WTC11 (cell line): ENCODE measurements around the gene FAM169A. TPM values are rescaled to one million over a fixed set of nuclear protein-coding genes. Genes with fewer than 3 reads are reported as not detected.
"Not testable (repeated sequence)": the region's sequence is repeated elsewhere in the genome, so short reads cannot be mapped to it uniquely, and the experiment has no call there.

ENCODE experiments used
- ATAC-seq: fragments of 200-7000 bp; cut with Tn5 transposase; 2 replicates; pipeline ENCODE4 v1.10.0; 2021; ENCODE audit warnings: mild to moderate bottlenecking, moderate library complexity
- CTCF ChIA-PET: fragments of 300-600 bp; sonication (Branson Sonifier 250); formaldehyde crosslinking; loops from one replicate; lab custom pipeline; 2021; ENCODE audit warnings: antibody characterized with exemption; lab: Charles Lee
- POLR2A ChIA-PET: fragments of 350-600 bp; sonication (Branson Sonifier 250); formaldehyde crosslinking; loops from one replicate; lab custom pipeline; 2021; ENCODE audit warnings: antibody characterized with exemption; lab: Charles Lee
- DNase-seq: peaks from one replicate; pipeline ENCODE4 v3.0.0; 2021; ENCODE audit warnings: low spot score
- H3K27ac Mint-ChIP-seq: 2 replicates; pipeline ENCODE4 v1.8.0; 2021; ENCODE audit warnings: mixed read lengths
- H3K27me3 Mint-ChIP-seq: 2 replicates; pipeline ENCODE4 v1.8.0; 2021; ENCODE audit warnings: low read depth, mild to moderate bottlenecking, moderate library complexity, mixed read lengths
- H3K36me3 Mint-ChIP-seq: 2 replicates; pipeline ENCODE4 v1.8.0; 2021; ENCODE audit warnings: mixed read lengths
- H3K4me1 Mint-ChIP-seq: 2 replicates; pipeline ENCODE4 v1.8.0; 2022; ENCODE audit warnings: mixed read lengths
- H3K4me3 Mint-ChIP-seq: 2 replicates; pipeline ENCODE4 v1.8.0; 2021; ENCODE audit warnings: mild to moderate bottlenecking, moderate library complexity, mixed read lengths
- H3K9me3 Mint-ChIP-seq: 2 replicates; pipeline ENCODE4 v1.8.0; 2021; ENCODE audit warnings: mixed read lengths
- ATF3 ChIP-seq: sonication (generic); formaldehyde crosslinking; conservative IDR thresholded peaks from 2 replicates; pipeline ENCODE4 v1.8.1; 2022; ENCODE audit warnings: mild to moderate bottlenecking, missing genetic modification reagents
- CDX4 ChIP-seq: fragments of 250-450 bp; sonication (Bioruptor Pico); IDR thresholded peaks from 2 replicates; pipeline ENCODE4 v1.9.0; 2021; ENCODE audit warnings: moderate library complexity, mild to moderate bottlenecking, inconsistent platforms, borderline replicate concordance
- ETV6 ChIP-seq: sonication (generic); formaldehyde crosslinking; IDR thresholded peaks from 2 replicates; pipeline ENCODE4 v1.8.1; 2022; ENCODE audit warnings: mild to moderate bottlenecking, missing genetic modification reagents
- FOXK1 ChIP-seq: sonication (generic); formaldehyde crosslinking; IDR thresholded peaks from 2 replicates; pipeline ENCODE4 v1.8.0; 2022; ENCODE audit warnings: mild to moderate bottlenecking, moderate library complexity, missing genetic modification reagents
- GABPB1 ChIP-seq: sonication (generic); formaldehyde crosslinking; IDR thresholded peaks from 2 replicates; pipeline ENCODE4 v1.8.1; 2023; ENCODE audit warnings: mild to moderate bottlenecking, missing genetic modification reagents
- HMGXB4 ChIP-seq: sonication (generic); formaldehyde crosslinking; IDR thresholded peaks from 2 replicates; pipeline ENCODE4 v1.8.1; 2023; ENCODE audit warnings: mild to moderate bottlenecking, moderate library complexity, missing genetic modification reagents
- JAZF1 ChIP-seq: fragments of 250-450 bp; sonication (Bioruptor Pico); IDR thresholded peaks from 2 replicates; pipeline ENCODE4 v1.9.0; 2021; ENCODE audit warnings: moderate library complexity, mild to moderate bottlenecking, inconsistent platforms
- MAX ChIP-seq: sonication (generic); formaldehyde crosslinking; IDR thresholded peaks from 2 replicates; pipeline ENCODE4 v1.8.0; 2022; ENCODE audit warnings: mild to moderate bottlenecking, missing genetic modification reagents
- PREB ChIP-seq: sonication (generic); formaldehyde crosslinking; IDR thresholded peaks from 2 replicates; pipeline ENCODE4 v1.8.1; 2022; ENCODE audit warnings: mild to moderate bottlenecking, missing genetic modification reagents, moderate library complexity, borderline replicate concordance
- SMAD3 ChIP-seq: sonication (generic); formaldehyde crosslinking; IDR thresholded peaks from 2 replicates; pipeline ENCODE4 v1.8.0; 2022; ENCODE audit warnings: missing genetic modification reagents, mild to moderate bottlenecking, borderline replicate concordance
- SMAD4 ChIP-seq: sonication (generic); formaldehyde crosslinking; IDR thresholded peaks from 2 replicates; pipeline ENCODE4 v1.8.0; 2022; ENCODE audit warnings: mild to moderate bottlenecking, missing genetic modification reagents
- SP1 ChIP-seq: sonication (generic); formaldehyde crosslinking; conservative IDR thresholded peaks from 2 replicates; pipeline ENCODE4 v1.8.1; 2022; ENCODE audit warnings: missing genetic modification reagents
- TEAD1 ChIP-seq: sonication (generic); formaldehyde crosslinking; IDR thresholded peaks from 2 replicates; pipeline ENCODE4 v1.8.0; 2022; ENCODE audit warnings: mild to moderate bottlenecking, missing genetic modification reagents
- USF2 ChIP-seq: sonication (generic); formaldehyde crosslinking; IDR thresholded peaks from 2 replicates; pipeline ENCODE4 v1.8.1; 2023; ENCODE audit warnings: mild to moderate bottlenecking, missing genetic modification reagents, moderate library complexity
- ZNF138 ChIP-seq: sonication (generic); formaldehyde crosslinking; conservative IDR thresholded peaks from 2 replicates; pipeline ENCODE4 v1.8.1; 2022; ENCODE audit warnings: mild to moderate bottlenecking, moderate library complexity, missing genetic modification reagents
- ZNF263 ChIP-seq: sonication (generic); formaldehyde crosslinking; IDR thresholded peaks from 2 replicates; pipeline ENCODE4 v1.8.1; 2022; ENCODE audit warnings: low read depth, mild to moderate bottlenecking, moderate library complexity, missing genetic modification reagents
- total RNA-seq: library from RNA; stranded (reverse); gene quantifications from 3 replicates; pipeline ENCODE4 v1.2.3, GENCODE V29; 2021

FAM169A gene
- total RNA-seq, 1 experiment from 2014 or later, result 69.1 TPM

GRCh38 chr5:74869414-74869813, 3.2 kb upstream of the FAM169A start:
- H3K27ac Mint-ChIP-seq, result peak overlapping the region; percentile 92
- H3K27me3 Mint-ChIP-seq, CTCF ChIA-PET, ATAC-seq, H3K4me3 Mint-ChIP-seq, POLR2A ChIA-PET, DNase-seq: not testable (repeated sequence)
- peaks cover 43% of the 10 kb centered on the region for H3K4me1 Mint-ChIP-seq
- H3K36me3 Mint-ChIP-seq, result peaks cover 13% of the 10 kb centered on the region
- peaks cover 17% of the 10 kb centered on the region for H3K9me3 Mint-ChIP-seq

- TF ChIP-seq USF2 (CRISPR knock-in tag), result 0 out of 2 replicates have a peak, but pooled peaks have one; percentile 8
- no peak for TF ChIP-seq CDX4 (CRISPR knock-in tag)
- TF ChIP-seq TEAD1 (CRISPR knock-in tag), result peak; percentile 47; the same call in 1 of the 2 replicates
- 0 out of 2 replicates have a peak, but pooled peaks have one; percentile 32 for TF ChIP-seq SMAD3
- TF ChIP-seq GABPB1 (CRISPR knock-in tag), result 0 out of 2 replicates have a peak, but pooled peaks have one; percentile 27
- 0 out of 2 replicates have a peak, but pooled peaks have one; percentile 3 for TF ChIP-seq SP1 (CRISPR knock-in tag)
- 0 out of 2 replicates have a peak, but pooled peaks have one; percentile 28 for TF ChIP-seq MAX (CRISPR knock-in tag)
- TF ChIP-seq FOXK1 (CRISPR knock-in tag), result no peak
- 0 out of 2 replicates have a peak, but pooled peaks have one; percentile 34 for TF ChIP-seq HMGXB4 (CRISPR knock-in tag)
- H3K9me3 Mint-ChIP-seq, result no peaks in the 10 kb centered on the region
- H3K4me1 Mint-ChIP-seq, result peaks cover 69% of the 10 kb centered on the region
- DNase-seq, result peak; percentile 50
- peak overlapping the region; percentile 78 for H3K4me3 Mint-ChIP-seq
- peak overlapping the region; percentile 98 for H3K27ac Mint-ChIP-seq
- ChIA-PET CTCF (interaction anchor here (0.8 to 1.1 kb wide), 2 partner anchors 36 to 100 kb away, joined by 3 read pairs; partner anchors contain the start of genes GFM2 and NSA2), POLR2A (interaction anchor here (0.9 to 1.7 kb wide), 5 partner anchors 8 to 470 kb away, joined by 3 to 8 read pairs (median 5); partner anchors contain the start of genes GFM2, HMGCR and NSA2)
- H3K27me3 Mint-ChIP-seq, result no peaks in the 10 kb centered on the region
- ATAC-seq, result peak; percentile 54
- H3K36me3 Mint-ChIP-seq, result peaks cover 3% of the 10 kb centered on the region
Measured at GRCh38 chr5:74866596-74867162, 492 bp upstream of the FAM169A start.

GRCh38 chr5:74865256-74865803, 857 bp downstream of the FAM169A start:
- Mint-ChIP-seq H3K4me3 (peak overlapping the region; percentile 99), H3K9me3 (no peaks in the 10 kb centered on the region), H3K4me1 (peaks cover 76% of the 10 kb centered on the region), H3K36me3 (peaks cover 3% of the 10 kb centered on the region), H3K27me3 (no peaks in the 10 kb centered on the region), H3K27ac (peak overlapping the region; percentile 100)
- POLR2A ChIA-PET, result interaction anchor here (0.6 to 0.7 kb wide), 2 partner anchors 23 to 28 kb away, joined by 3 to 4 read pairs; no protein-coding TSS in a partner anchor
- CTCF ChIA-PET, result interaction anchor here (1.1 kb wide), 1 partner anchor 99 kb away, joined by 3 read pairs; the partner anchor contains the start of genes GFM2 and NSA2
- ATAC-seq (no peak), DNase-seq (no peak)
- TF ChIP-seq ZNF263, result no peak
- peak; percentile 51; the same call in 1 of the 2 replicates for TF ChIP-seq ETV6 (CRISPR knock-in tag)
- 0 out of 2 replicates have a peak, but pooled peaks have one; percentile 25 for TF ChIP-seq SMAD4 (CRISPR knock-in tag)
- TF ChIP-seq ZNF138 (CRISPR knock-in tag), result no peak
- 0 out of 2 replicates have a peak, but pooled peaks have one; percentile 10 for TF ChIP-seq ATF3 (CRISPR knock-in tag)
- peak; percentile 42; the same call in 1 of the 2 replicates for TF ChIP-seq PREB (CRISPR knock-in tag)
- no peak for TF ChIP-seq JAZF1 (CRISPR knock-in tag)
- TF ChIP-seq MAX (CRISPR knock-in tag), result 0 out of 2 replicates have a peak, but pooled peaks have one; percentile 8
